H1 (cell line): ENCODE results near the gene PRXL2A. TPM values are rescaled to one million over a fixed set of nuclear protein-coding genes. Genes with fewer than 3 reads are reported as not detected.

Source experiments
- CTCF ChIA-PET: fragments of 300-600 bp; sonication (Branson Sonifier 250); formaldehyde crosslinking; loops from one replicate; lab custom pipeline; 2021; ENCODE audit not compliant: partially characterized antibody; lab: Charles Lee
- POLR2A ChIA-PET: fragments of 300-600 bp; sonication (Branson Sonifier 250); formaldehyde crosslinking; loops from one replicate; lab custom pipeline; 2021; ENCODE audit warnings: inconsistent platforms; ENCODE audit not compliant: partially characterized antibody; lab: Charles Lee
- DNase-seq, 2 experiments: peaks; one replicate each; pipeline versions ENCODE4 v3.0.0 to v3.0.0-alpha.2; 2010 to 2022; ENCODE audit warnings: low spot score in 2 of 2, low read depth in 1 of 2, mixed read lengths in 1 of 2
- FAIRE-seq: peaks from 2 replicates; lab custom pipeline; 2011; peaks lifted over from hg19 to GRCh38; lab: Jason Lieb, UNC
- H2AFZ ChIP-seq: 2 replicates; pipeline ENCODE4 v1.8.1; 2012; ENCODE audit warnings: low read length, inconsistent platforms
- H2AK5ac ChIP-seq: 2 replicates; pipeline ENCODE4 v1.6.1; 2013; ENCODE audit warnings: low read depth, low read length
- H2BK120ac ChIP-seq: replicated peaks from 2 replicates; pipeline ENCODE3; 2013; ENCODE audit warnings: low read depth, low read length, inconsistent platforms
- H2BK12ac ChIP-seq: 2 replicates; pipeline ENCODE4 v1.6.1; 2013; ENCODE audit warnings: low read depth, low read length
- H2BK15ac ChIP-seq: 2 replicates; pipeline ENCODE4 v1.6.1; 2013; ENCODE audit warnings: low read length
- H2BK20ac ChIP-seq: 2 replicates; pipeline ENCODE4 v1.6.1; 2013; ENCODE audit warnings: low read length
- H2BK5ac ChIP-seq: 2 replicates; pipeline ENCODE4 v1.6.1; 2013; ENCODE audit warnings: low read depth, low read length
- H3K14ac ChIP-seq: 2 replicates; pipeline ENCODE4 v1.6.1; 2013; ENCODE audit warnings: inconsistent platforms; ENCODE audit not compliant: insufficient read length
- H3K18ac ChIP-seq: 2 replicates; pipeline ENCODE4 v1.6.1; 2013; ENCODE audit warnings: low read length; ENCODE audit errors: extremely low read depth
- H3K23ac ChIP-seq: 2 replicates; pipeline ENCODE4 v1.6.1; 2013; ENCODE audit warnings: inconsistent platforms; ENCODE audit not compliant: insufficient read length
- H3K23me2 ChIP-seq: 2 replicates; pipeline ENCODE4 v1.6.1; 2013; ENCODE audit warnings: low read depth, low read length
- H3K27ac ChIP-seq: 2 replicates; pipeline ENCODE4 v1.6.1; 2011; ENCODE audit warnings: low read depth, low read length, inconsistent platforms
- H3K27me3 ChIP-seq, 4 experiments: replicated peaks in 1 of 4; 1 replicate in 1 of 4; 2 replicates in 3 of 4; pipeline versions ENCODE4 v1.6.1 to v1.8.1; 2011 to 2013; ENCODE audit warnings: low read length in 3 of 4, mild to moderate bottlenecking in 3 of 4, inconsistent platforms in 2 of 4, mixed read lengths in 2 of 4, moderate library complexity in 1 of 4; ENCODE audit not compliant: control insufficient read depth in 3 of 4, insufficient read depth in 3 of 4; ENCODE audit errors: extremely low read depth in 1 of 4
- H3K36me3 ChIP-seq, 4 experiments: 2 replicates each; pipeline versions ENCODE4 v1.6.1 to v1.8.1; 2011 to 2013; ENCODE audit warnings: mild to moderate bottlenecking in 4 of 4, low read length in 3 of 4, moderate library complexity in 2 of 4, control low read depth in 1 of 4, inconsistent platforms in 1 of 4; ENCODE audit not compliant: insufficient read depth in 4 of 4, control insufficient read depth in 2 of 4
- H3K4ac ChIP-seq: replicated peaks from 2 replicates; pipeline ENCODE3; 2013; ENCODE audit warnings: low read length, low read depth, mixed read lengths, inconsistent platforms; ENCODE audit not compliant: insufficient read length
- H3K4me1 ChIP-seq, 4 experiments: replicated peaks in 1 of 4; 1 replicate in 1 of 4; 2 replicates in 3 of 4; pipeline versions ENCODE4 v1.6.1 to v1.8.1; 2011 to 2013; ENCODE audit warnings: low read length in 3 of 4, inconsistent platforms in 2 of 4, mixed read lengths in 1 of 4; ENCODE audit not compliant: insufficient read depth in 4 of 4, control insufficient read depth in 3 of 4
- H3K4me2 ChIP-seq, 2 experiments: 2 replicates each; pipeline versions ENCODE4 v1.6.1 to v1.8.1; 2011 to 2013; ENCODE audit warnings: low read depth in 2 of 2, low read length in 2 of 2, control low read depth in 1 of 2, inconsistent platforms in 1 of 2, mild to moderate bottlenecking in 1 of 2; ENCODE audit not compliant: insufficient read depth in 1 of 2
- H3K4me3 ChIP-seq, 4 experiments: fragments of 200-600, 300-600 bp in 1 of 4; sonication (generic), shearing (Covaris generic), sonication (Bioruptor Twin) in 1 of 4; 2 replicates each; pipeline versions ENCODE4 v1.5.1 to v1.8.1; 2011 to 2016; ENCODE audit warnings: low read length in 4 of 4, low read depth in 3 of 4, control low read depth in 2 of 4, inconsistent platforms in 2 of 4, mild to moderate bottlenecking in 2 of 4, mixed read lengths in 1 of 4, moderate library complexity in 1 of 4; ENCODE audit not compliant: insufficient read depth in 2 of 4; ENCODE audit errors: extremely low read depth in 1 of 4
- H3K56ac ChIP-seq: replicated peaks from 2 replicates; pipeline ENCODE3; 2013; ENCODE audit warnings: low read depth, mild to moderate bottlenecking, mixed read lengths, low read length, inconsistent platforms; ENCODE audit not compliant: insufficient read length
- H3K79me1 ChIP-seq: 2 replicates; pipeline ENCODE4 v1.6.1; 2013; ENCODE audit warnings: low read depth, low read length, control low read depth
- H3K79me2 ChIP-seq, 2 experiments: 2 replicates each; pipeline versions ENCODE4 v1.6.1 to v1.8.1; 2012 to 2013; ENCODE audit warnings: low read length in 2 of 2, mild to moderate bottlenecking in 2 of 2, inconsistent platforms in 1 of 2; ENCODE audit not compliant: insufficient read depth in 2 of 2, control insufficient read depth in 1 of 2
- H3K9ac ChIP-seq, 4 experiments: replicated peaks in 1 of 4; 1 replicate in 1 of 4; 2 replicates in 3 of 4; pipeline versions ENCODE4 v1.6.1 to v1.8.1; 2011 to 2013; ENCODE audit warnings: low read depth in 3 of 4, low read length in 3 of 4, control low read depth in 2 of 4, mild to moderate bottlenecking in 2 of 4, moderate library complexity in 2 of 4, inconsistent platforms in 1 of 4; ENCODE audit errors: extremely low read depth in 1 of 4
- H3K9me3 ChIP-seq, 2 experiments: 2 replicates each; pipeline versions ENCODE4 v1.6.1 to v1.8.1; 2012 to 2013; ENCODE audit warnings: mild to moderate bottlenecking in 2 of 2, moderate library complexity in 2 of 2, control low read depth in 1 of 2, inconsistent platforms in 1 of 2, low read depth in 1 of 2, low read length in 1 of 2, mixed read lengths in 1 of 2; ENCODE audit not compliant: insufficient read depth in 2 of 2
- H4K20me1 ChIP-seq, 2 experiments: replicated peaks in 1 of 2; 2 replicates each; pipeline versions ENCODE3 to v1.8.1; 2011 to 2013; ENCODE audit warnings: inconsistent platforms in 2 of 2, low read length in 2 of 2, mild to moderate bottlenecking in 1 of 2; ENCODE audit not compliant: insufficient read depth in 2 of 2, control insufficient read depth in 1 of 2
- H4K5ac ChIP-seq: 2 replicates; pipeline ENCODE4 v1.6.1; 2013; ENCODE audit warnings: low read length, low read depth, mixed read lengths, inconsistent platforms; ENCODE audit not compliant: insufficient read length
- H4K8ac ChIP-seq: 2 replicates; pipeline ENCODE4 v1.8.0; 2013; ENCODE audit warnings: mild to moderate bottlenecking, moderate library complexity, low read length, inconsistent platforms; ENCODE audit not compliant: insufficient read depth; ENCODE audit errors: extremely low read depth
- H4K91ac ChIP-seq: replicated peaks from 2 replicates; pipeline ENCODE3; 2013; ENCODE audit warnings: low read length, mixed read lengths, inconsistent platforms; ENCODE audit not compliant: insufficient read length
- ASH2L ChIP-seq: fragments of 200-600, 300-600 bp; sonication (generic); IDR thresholded peaks from one replicate; pipeline ENCODE4 v1.7.1; 2017; ENCODE audit warnings: low read length
- CHD2 ChIP-seq: IDR thresholded peaks from 2 replicates; pipeline ENCODE4 v1.6.1; 2012; ENCODE audit warnings: low read length, improper control_type of control experiment
- KDM1A ChIP-seq: fragments of 200-600, 300-600 bp; sonication (generic); IDR thresholded peaks from 2 replicates; pipeline ENCODE4 v1.7.1; 2016; ENCODE audit warnings: mild to moderate bottlenecking, low read length, borderline replicate concordance
- NRF1 ChIP-seq: IDR thresholded peaks from 2 replicates; pipeline ENCODE4 v1.6.1; 2011; ENCODE audit warnings: mild to moderate bottlenecking, low read depth, low read length, improper control_type of control experiment
- POLR2A ChIP-seq, 2 experiments: IDR thresholded peaks; 1 replicate in 1 of 2; 2 replicates in 1 of 2; pipeline ENCODE4 v1.6.1; 2011; ENCODE audit warnings: low read depth in 2 of 2, low read length in 2 of 2, mild to moderate bottlenecking in 2 of 2; ENCODE audit errors: control extremely low read depth in 1 of 2
- POU5F1 ChIP-seq: IDR thresholded peaks from 2 replicates; pipeline ENCODE4 v1.6.1; 2011; ENCODE audit warnings: low read depth, mild to moderate bottlenecking, low read length, moderate library complexity
- RFX5 ChIP-seq: IDR thresholded peaks from 2 replicates; pipeline ENCODE4 v1.6.1; 2011; ENCODE audit warnings: low read depth, low read length, improper control_type of control experiment, borderline replicate concordance
- SIN3A ChIP-seq, 2 experiments: IDR thresholded peaks in 1 of 2; conservative IDR thresholded peaks in 1 of 2; 2 replicates each; pipeline ENCODE4 v1.6.1; 2011 to 2012; ENCODE audit warnings: low read length in 2 of 2, improper control_type of control experiment in 1 of 2, low read depth in 1 of 2, mild to moderate bottlenecking in 1 of 2
- SRF ChIP-seq: IDR thresholded peaks from 2 replicates; pipeline ENCODE4 v1.6.1; 2011; ENCODE audit warnings: mild to moderate bottlenecking, low read depth, low read length, moderate library complexity
- TAF1 ChIP-seq: IDR thresholded peaks from 2 replicates; pipeline ENCODE4 v1.6.1; 2011; ENCODE audit warnings: mild to moderate bottlenecking, low read depth, low read length
- TBP ChIP-seq: IDR thresholded peaks from 2 replicates; pipeline ENCODE4 v1.6.1; 2011; ENCODE audit warnings: low read depth, low read length, improper control_type of control experiment
- TEAD4 ChIP-seq: IDR thresholded peaks from 2 replicates; pipeline ENCODE4 v1.6.1; 2012; ENCODE audit warnings: low read depth, low read length, inconsistent platforms, mixed read lengths
- WGBS, 2 experiments: shearing (Covaris generic) in 1 of 2; methylation state at CpG; one replicate each; pipeline versions ENCODE4 v1.1.6 to v1.1.7; 2013 to 2015; ENCODE audit warnings: low lambda C conversion rate in 2 of 2, mixed read lengths in 2 of 2, inconsistent platforms in 1 of 2, low coverage in 1 of 2, missing lambda C conversion rate in 1 of 2; ENCODE audit not compliant: insufficient replicate concordance in 2 of 2, insufficient coverage in 1 of 2, insufficient read length in 1 of 2; ENCODE audit errors: extremely low coverage in 1 of 2, missing lambda C conversion rate in 1 of 2; 5-methylcytosine and 5-hydroxymethylcytosine counted together
- polyA plus RNA-seq, 7 experiments: library from polyadenylated mRNA; depleted of rRNA in 3 of 7; stranded (reverse) in 5 of 7; unstranded in 2 of 7; fragments of >200 nt in 5 of 7; fragments of 200-250 nt in 2 of 7; gene quantifications; 1 replicate in 5 of 7; 2 replicates in 1 of 7; 4 replicates in 1 of 7; pipeline versions ENCODE4 v1.2.1 to v1.2.3, GENCODE V29; 2011 to 2013; ENCODE audit warnings: missing spikeins in 2 of 7, mixed read lengths in 2 of 7
- total RNA-seq: library from RNA; stranded (reverse); fragmentation: NEBNext Ultra II Directional; extraction: Animal tissue kit (Norgen Biotek cat#: 25700); gene quantifications from 2 replicates; pipeline ENCODE4 v1.2.1, GENCODE V29; 2021
- TF ChIP-seq, protein P1 (sequence below): IDR thresholded peaks from 2 replicates; pipeline ENCODE4 v1.6.1; 2012; ENCODE audit warnings: low read length, inconsistent platforms

Gene PRXL2A
- total and polyA plus RNA-seq, 2 of the 8 experiments (the other 6 are each of a cell fraction or from before 2014, with no cell fraction given), result 13.4 to 58.3 TPM

DNA sequence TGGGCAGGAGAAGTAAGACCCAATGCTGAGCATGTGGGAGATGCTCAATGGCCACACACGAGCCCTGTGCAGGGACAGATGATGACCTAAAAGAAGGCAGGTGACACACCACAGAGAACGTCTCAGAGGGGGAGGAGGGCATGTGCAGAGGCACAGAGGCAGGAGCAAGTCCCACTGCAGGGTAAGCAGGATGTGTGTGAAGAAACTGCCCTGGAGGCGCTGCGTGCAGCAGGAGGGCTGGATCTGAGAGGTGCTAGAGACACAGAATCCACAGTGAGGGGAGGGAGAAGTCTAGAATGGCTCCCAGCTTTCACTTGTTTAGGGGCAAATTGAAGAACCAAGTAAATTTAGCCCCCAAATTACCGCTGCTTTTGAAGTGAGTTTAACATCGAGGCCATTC lies 36.9 kb upstream of the PRXL2A start:
- no peak for FAIRE-seq
- CTCF ChIA-PET, result interaction anchor here (1.3 kb wide), 3 partner anchors 9 to 111 kb away, joined by 4 read pairs; no protein-coding TSS in a partner anchor
- H3K79me2 ChIP-seq, result no peaks in the 10 kb centered on the region
- no peaks in the 10 kb centered on the region for H4K20me1 ChIP-seq
- peaks cover 0 to 14% (median 2%) of the 10 kb centered on the region in 4 experiments; a peak in 3 of 8 replicates for H3K36me3 ChIP-seq
- DNase-seq, result no peak
- no peak overlapping the region; the same call in 1 of the 2 replicates for H2BK15ac ChIP-seq
- no peak overlapping the region for H2BK120ac ChIP-seq
- no peaks in the 10 kb centered on the region for H3K4me1 ChIP-seq
- H2BK20ac ChIP-seq, result no peak overlapping the region
- H2AFZ ChIP-seq, result no peak overlapping the region
- no peaks in the 10 kb centered on the region for H3K23me2 ChIP-seq
- POLR2A ChIA-PET, result interaction anchor here (0.7 kb wide), 1 partner anchor 14 kb away, joined by 3 read pairs; no protein-coding TSS in a partner anchor
- H3K56ac ChIP-seq, result no peak overlapping the region
- no peak overlapping the region for H3K4ac ChIP-seq
- H3K4me3 ChIP-seq, result no peak overlapping the region
- no peak overlapping the region for H3K14ac ChIP-seq
- no peak overlapping the region for H3K27ac ChIP-seq
- H4K91ac ChIP-seq, result no peak overlapping the region
- H3K18ac ChIP-seq, result no peak overlapping the region
- H3K4me2 ChIP-seq, result no peak overlapping the region
- H3K23ac ChIP-seq, result no peak overlapping the region
- no peak overlapping the region for H2BK5ac ChIP-seq
- no peaks in the 10 kb centered on the region for H3K79me1 ChIP-seq
- H2AK5ac ChIP-seq, result no peak overlapping the region
- H4K5ac ChIP-seq, result no peak overlapping the region
- H3K27me3 ChIP-seq, result no peaks in the 10 kb centered on the region; a peak in 1 of 7 replicates
- H3K9ac ChIP-seq, result no peak overlapping the region
- H3K9me3 ChIP-seq, result peaks cover 11 to 15% of the 10 kb centered on the region in 2 experiments; a peak in 3 of 4 replicates
- no peak overlapping the region for H4K8ac ChIP-seq
- WGBS, 2 experiments, result 94% methylated on average over 6 of the region's 6 CpGs; no CpG with 5 or more reads in 1 of the 2 experiments
- no peak overlapping the region for H2BK12ac ChIP-seq
- no peak for TF ChIP-seq KDM1A
- TF ChIP-seq NRF1, result no peak
- no peak for TF ChIP-seq POLR2A (IDR thresholded peaks at IDR 0.05; ENCODE audit: control extremely low read depth in 1 of 2, low read depth in 2 of 2, low read length in 2 of 2)
- TF ChIP-seq RFX5, result no peak
- TF ChIP-seq SIN3A (conservative IDR thresholded peaks at IDR 0.05 in 1 of 2, IDR thresholded peaks at IDR 0.05 in 1 of 2; ENCODE audit: low read depth in 1 of 2, low read length in 2 of 2), result no peak
- no peak for TF ChIP-seq ASH2L
- no peak for TF ChIP-seq CHD2
- TF ChIP-seq, protein P1, sequence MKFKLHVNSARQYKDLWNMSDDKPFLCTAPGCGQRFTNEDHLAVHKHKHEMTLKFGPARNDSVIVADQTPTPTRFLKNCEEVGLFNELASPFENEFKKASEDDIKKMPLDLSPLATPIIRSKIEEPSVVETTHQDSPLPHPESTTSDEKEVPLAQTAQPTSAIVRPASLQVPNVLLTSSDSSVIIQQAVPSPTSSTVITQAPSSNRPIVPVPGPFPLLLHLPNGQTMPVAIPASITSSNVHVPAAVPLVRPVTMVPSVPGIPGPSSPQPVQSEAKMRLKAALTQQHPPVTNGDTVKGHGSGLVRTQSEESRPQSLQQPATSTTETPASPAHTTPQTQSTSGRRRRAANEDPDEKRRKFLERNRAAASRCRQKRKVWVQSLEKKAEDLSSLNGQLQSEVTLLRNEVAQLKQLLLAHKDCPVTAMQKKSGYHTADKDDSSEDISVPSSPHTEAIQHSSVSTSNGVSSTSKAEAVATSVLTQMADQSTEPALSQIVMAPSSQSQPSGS, result no peak
- TF ChIP-seq TAF1, result no peak
- TF ChIP-seq POU5F1, result no peak
- TF ChIP-seq TBP, result no peak
- TF ChIP-seq SRF, result no peak
- no peak for TF ChIP-seq TEAD4
